ENCODE data around the gene RDH12.
"Not testable (repeated sequence)": the region's sequence is repeated elsewhere in the genome, so short reads cannot be mapped to it uniquely, and the experiment has no call there.

The RDH12 gene

DNA sequence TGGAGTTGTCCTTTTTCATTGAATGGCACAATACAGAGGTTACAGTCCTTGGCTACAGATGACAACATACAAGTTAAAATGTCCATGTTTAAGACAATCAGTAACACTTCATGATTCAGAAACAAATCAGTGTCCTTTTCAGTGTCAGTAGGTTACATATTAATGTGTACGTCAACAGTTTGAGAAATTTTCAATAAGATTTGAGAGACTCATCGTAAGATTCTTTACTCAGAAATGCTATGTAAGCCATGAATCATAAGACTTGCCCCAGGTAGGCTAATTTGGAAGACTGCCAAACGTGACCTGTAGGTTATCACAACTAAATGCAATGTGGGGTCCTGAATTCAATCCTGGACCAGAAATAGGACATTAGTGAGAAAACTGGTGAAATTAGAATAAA lies 3.5 kb downstream of the RDH12 start:
- no peak for DNase-seq

DNA sequence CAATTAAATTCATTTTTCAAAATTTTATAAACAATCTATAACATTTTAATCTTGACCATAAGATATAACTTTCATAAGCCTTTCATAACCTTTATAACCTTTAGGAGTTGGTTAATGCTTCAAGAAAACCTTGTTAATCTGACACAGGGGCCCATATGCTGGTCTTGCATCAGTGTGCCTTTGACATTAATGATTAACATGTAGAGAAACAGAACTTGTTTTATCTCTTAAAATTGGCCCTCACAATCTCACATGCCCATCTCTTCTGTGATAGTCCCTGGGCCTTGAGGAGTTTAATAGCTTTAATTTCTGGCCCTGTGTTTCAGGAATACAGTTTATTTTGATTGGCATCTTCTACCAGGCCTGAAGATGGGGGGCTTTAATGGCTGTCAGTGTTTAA lies 7.7 kb downstream of the RDH12 start:
- DNase-seq: not testable (repeated sequence)

- DNase-seq: not testable (repeated sequence)
Measured at GRCh38 chr14:67709796-67710195, 8.1 kb downstream of the RDH12 start.

DNA sequence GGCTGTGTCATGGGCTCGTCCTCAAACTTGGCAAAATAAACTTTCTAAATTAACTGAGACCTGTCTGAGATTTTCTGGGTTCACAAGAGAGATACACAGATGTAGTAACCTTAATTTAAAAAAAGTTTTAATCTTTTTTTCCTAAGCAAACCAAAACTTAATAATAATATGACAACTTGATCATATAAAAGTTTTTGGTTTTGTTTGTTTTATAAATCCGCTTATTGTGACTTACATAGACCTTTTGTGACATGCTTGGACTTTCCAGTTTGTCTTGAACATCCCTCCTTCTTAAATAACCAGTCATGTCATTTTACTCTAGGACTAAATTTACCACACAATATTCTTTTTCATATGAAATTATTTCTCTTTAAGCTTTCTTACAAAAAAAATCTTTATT lies 8.5 kb downstream of the RDH12 start:
- no peak for DNase-seq

DNA sequence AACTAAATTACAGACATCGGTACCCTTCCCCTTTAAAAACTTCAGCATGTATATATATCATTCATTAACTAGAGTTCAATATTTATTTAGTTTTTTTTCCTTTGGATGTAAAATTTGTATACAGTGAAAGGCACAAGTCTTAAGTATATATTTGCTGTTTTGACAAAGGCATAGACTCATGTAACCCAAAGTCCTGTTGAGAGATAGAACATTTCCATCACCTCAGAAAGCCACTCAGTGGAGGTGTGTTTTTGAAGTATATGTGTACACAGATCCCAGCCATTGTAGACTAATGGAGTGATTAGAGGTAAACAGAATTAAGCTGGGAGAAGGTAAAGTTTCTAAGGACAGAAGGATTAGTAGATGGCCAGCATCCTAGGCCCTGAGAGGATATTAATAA lies 15.4 kb downstream of the RDH12 start:
- no peak for DNase-seq

GRCh38 chr14:67718265-67718664 lies 16.6 kb downstream of the RDH12 start:
- DNase-seq: no peak

DNA sequence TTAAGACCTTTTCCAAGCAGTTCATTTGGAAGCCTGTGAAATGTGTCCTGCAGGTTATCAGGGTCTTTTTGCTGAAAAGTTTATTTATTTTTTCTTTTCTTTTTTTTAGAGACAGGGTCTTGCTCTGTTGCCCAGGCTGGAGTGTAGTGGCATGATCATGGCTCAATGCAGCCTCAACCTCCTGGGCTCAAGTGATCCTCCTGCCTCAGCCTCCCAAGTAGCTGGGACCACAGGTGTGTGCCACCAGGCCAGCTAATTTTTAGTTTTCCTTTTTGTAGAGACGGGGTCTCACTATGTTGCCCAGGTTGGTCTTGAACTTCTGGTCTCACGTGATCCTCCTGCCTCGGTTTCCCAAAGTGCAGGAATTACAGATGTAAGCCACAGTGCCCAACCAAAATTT lies 17.7 kb downstream of the RDH12 start:
- not testable (repeated sequence) for DNase-seq

DNA sequence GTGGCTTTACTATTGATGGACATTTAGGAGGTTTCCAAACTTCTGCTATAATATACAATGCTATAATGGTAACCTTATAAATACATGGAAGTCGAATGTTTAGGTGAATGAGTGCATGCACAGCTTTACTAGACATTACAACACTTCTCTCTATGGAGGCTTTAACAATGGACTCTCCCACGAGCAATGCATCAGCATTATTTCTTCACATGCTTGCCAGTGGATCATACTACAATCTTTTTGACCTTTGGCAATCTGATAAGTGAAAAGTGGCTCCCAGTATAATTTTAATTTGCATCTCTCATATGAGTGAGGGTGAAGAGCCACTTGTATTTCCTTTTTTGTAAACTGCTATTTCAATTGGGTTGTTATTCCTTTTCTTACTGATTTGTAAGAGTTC lies 18.2 kb downstream of the RDH12 start:
- no peak for DNase-seq

DNA sequence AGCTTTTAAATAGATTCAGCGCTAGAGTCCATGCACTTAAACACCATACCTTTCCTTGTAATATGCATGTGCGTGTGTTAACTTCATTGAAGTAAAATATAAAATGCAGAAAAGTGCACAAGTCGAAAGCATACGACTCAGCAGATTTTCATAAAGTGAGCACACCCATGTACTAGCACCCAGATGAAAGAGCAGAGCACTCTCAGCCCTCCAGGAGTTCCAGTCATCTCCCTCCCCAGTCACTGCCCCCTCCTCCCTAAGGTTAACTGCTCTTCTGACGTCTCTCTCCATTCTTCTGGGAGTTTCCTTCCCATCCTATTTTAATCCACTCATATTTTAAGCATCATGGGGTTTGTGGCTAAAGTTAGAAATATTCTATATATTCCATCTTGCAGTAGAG lies 20.2 kb downstream of the RDH12 start:
- DNase-seq: no peak

DNA sequence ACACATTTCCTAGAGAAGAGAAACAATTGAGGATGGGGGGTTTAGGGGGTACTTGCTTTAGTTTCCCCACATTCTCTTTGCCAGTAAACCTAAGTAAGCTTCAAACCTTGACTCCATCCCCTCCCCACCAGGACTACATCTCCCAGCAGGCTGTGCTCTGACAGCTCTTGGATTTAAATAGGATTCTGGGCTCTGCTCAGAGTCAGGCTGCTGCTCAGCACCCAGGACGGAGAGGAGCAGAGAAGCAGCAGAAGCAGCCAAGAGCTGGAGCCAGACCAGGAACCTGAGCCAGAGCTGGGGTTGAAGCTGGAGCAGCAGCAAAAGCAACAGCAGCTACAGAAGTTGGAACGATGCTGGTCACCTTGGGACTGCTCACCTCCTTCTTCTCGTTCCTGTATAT lies 20.6 kb downstream of the RDH12 start:
- peak; percentile 15 to 61 for DNase-seq

- no peak for DNase-seq
Measured at GRCh38 chr14:67725171-67725570, 23.5 kb downstream of the RDH12 start.

GRCh38 chr14:67727361-67727760 lies 25.7 kb downstream of the RDH12 start:
- no peak for DNase-seq

- no peak for DNase-seq
Measured at GRCh38 chr14:67728258-67728657, 26.6 kb downstream of the RDH12 start.

DNA sequence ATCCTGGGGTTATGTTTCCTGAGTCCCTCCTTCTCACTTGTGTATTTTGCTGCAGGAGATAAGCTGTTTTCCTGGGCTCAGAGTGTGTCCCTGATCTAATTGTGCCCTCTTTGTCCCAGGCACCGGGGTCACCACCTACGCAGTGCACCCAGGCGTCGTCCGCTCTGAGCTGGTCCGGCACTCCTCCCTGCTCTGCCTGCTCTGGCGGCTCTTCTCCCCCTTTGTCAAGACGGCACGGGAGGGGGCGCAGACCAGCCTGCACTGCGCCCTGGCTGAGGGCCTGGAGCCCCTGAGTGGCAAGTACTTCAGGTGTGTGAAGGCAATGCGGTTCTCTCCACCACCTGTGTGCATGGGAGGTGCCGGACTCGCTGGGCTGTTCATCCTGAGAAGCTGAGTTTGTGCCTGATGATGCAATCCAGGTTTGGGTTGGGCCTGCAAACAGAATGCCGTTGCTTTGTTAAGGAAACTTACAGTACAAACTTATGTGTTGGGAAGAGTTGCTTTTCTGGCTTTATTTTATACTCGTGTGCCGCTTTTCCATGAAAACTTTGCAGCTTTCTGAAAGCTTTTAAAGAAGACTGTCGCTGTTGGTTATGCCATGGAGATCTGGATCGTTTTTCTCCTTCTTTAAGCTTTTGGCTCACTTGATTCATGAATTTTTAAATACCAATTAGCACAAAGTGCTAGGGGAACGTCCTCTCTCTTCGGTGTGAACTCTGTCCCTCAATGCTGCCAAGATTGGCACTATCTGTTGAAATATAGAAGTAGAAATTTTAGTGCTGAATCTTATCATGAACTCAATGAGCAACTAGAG lies 27.6 kb downstream of the RDH12 start:
- DNase-seq: no peak

DNA sequence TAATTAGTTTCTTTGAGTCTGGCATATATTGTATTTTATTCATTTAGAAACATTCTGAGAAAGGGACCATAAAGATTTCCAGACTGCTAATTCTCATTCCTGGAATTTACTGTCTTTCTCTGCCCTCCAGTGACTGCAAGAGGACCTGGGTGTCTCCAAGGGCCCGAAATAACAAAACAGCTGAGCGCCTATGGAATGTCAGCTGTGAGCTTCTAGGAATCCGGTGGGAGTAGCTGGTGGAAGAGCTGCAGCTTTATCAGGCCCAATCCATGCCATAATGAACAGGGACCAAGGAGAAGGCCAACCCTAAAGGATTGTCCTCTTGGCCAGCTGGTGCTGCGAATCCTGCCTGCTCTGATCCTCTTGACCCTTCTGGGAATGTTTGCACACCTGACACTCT lies 31.9 kb downstream of the RDH12 start:
- no peak for DNase-seq

GRCh38 chr14:67734675-67735074 lies 33.0 kb downstream of the RDH12 start:
- no peak for DNase-seq

GRCh38 chr14:67735336-67736147 lies 33.9 kb downstream of the RDH12 start:
- no peak for DNase-seq

DNA sequence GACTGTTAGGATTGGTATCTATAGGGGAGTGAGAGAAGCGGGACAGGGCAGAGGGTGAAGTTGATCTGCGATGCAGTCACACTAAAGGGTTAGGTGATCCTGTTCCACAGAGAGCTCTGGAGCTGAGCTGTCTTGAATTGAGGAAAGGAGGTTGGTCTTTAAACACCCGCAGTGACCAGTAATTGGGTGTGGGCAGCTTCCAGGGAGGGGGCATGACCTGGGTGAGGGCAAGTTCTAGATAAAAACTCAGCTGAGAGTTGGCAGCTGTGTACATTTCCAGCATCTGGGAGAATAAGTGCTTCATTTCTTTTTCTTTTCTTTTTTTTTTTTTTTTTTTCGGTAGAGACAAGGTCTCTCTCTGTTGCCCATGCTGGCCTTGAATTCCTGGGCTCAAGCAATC lies 35.1 kb downstream of the RDH12 start:
- DNase-seq: no peak

DNA sequence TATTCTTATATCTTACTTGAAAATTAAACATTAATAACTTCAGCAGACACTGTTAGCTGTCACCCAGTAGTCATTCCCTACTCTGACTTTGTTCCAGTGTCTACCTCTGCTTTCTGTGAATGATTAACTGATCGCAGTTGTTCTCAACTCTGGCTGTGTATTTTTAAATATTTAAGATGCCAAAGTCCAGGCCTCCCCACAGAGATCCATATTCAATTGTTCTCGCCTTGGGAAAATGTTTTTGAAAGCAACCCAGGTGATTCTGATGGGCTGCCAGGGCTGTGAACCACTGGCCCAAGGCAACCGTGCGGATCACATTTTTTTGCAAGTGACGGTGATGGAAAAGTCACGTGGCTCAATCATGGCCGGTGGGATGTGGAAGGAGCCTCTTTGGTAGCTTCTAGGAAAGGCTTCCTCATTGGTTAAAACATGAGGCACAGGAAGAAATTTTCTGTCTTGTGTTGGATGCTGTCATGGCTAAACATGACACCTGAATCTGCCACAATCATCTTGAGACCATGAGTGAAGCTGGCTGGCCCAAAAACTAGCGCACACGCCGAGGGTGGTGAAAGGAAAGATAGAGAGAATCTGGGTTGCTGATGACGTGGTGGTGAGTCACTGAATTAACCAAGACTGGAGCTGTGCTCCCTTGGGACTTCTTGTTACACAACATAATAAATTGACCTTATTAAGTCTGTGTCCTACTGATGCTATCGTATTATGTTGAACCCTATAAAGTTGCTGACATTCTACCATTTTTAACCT lies 37.2 kb downstream of the RDH12 start:
- no peak for DNase-seq

- no peak for DNase-seq
Measured at GRCh38 chr14:67744046-67744445, 42.4 kb downstream of the RDH12 start.

- no peak for DNase-seq
Measured at GRCh38 chr14:67746927-67747326, 45.2 kb downstream of the RDH12 start.

DNA sequence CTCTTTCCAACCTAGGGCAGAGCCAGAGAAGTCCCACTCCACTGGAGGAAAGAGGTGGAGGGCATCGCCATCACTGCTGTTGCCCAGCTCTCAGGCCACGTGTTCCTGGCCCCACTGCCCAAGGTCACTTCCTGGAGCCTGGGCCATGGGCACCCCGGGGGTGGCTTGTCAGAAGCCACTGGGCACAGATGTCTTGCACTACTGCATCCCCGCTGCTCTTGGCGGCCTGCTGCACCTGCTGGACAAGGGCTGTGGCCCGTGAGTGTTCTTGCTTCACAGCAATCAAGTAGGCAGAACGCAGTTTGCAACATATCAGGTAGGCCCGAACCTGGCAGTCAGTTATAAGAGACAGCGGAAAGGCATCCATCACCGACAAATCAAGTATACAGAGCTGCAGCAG lies 46.6 kb downstream of the RDH12 start:
- no peak for DNase-seq

- no peak for DNase-seq
Measured at GRCh38 chr14:67749341-67750084, 47.8 kb downstream of the RDH12 start.
